ENCODE measurements around the gene RAB18. TPM values are rescaled to one million over a fixed set of nuclear protein-coding genes. Genes with fewer than 3 reads are reported as not detected.

The RAB18 gene
- total and polyA plus RNA-seq, 9 of the 15 experiments (the other 6 are each of a cell fraction or from before 2014, with no cell fraction given) = 10.5 to 46.3 (median 32.5) TPM

DNA sequence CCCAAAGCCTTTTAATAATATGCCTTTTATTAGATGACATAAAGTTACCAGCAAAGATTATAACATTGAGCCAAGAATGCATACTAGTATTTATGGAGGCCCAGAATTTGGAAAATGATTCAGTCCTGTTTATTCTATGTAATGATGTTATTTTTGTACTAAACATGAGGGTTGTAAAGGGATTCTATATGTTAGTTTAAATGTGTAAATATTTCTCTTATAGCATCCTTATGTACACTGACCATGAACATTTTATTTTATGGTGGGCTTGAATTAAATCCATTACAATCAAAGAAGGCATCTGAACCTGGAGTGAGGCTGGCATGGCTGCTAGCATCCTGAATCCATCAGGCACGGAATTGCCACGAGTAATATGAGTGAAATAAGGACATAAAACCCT, 80.2 kb downstream of the RAB18 start (continued):
- TF ChIP-seq CTCF (IDR thresholded peaks at IDR 0.05 in 2 of 3, conservative IDR thresholded peaks at IDR 0.05 in 1 of 3; ENCODE audit: insufficient read depth in 2 of 3, low read depth in 1 of 3, low read length in 3 of 3) (no peak), ZNF354B (CRISPR knock-in tag; IDR thresholded peaks at IDR 0.05) (no peak), NR2C1 (IDR thresholded peaks at IDR 0.05) (no peak), NR2C1 (tag; IDR thresholded peaks at IDR 0.05) (no peak), ZNF589 (CRISPR knock-in tag; IDR thresholded peaks at IDR 0.05; ENCODE audit: low read depth) (no peak), ZBTB26 (CRISPR knock-in tag; IDR thresholded peaks at IDR 0.05) (no peak), RBM14 (IDR thresholded peaks at IDR 0.05; ENCODE audit: borderline replicate concordance, insufficient read depth, low read depth, low read length) (no peak), ZNF764 (CRISPR knock-in tag; IDR thresholded peaks at IDR 0.05; ENCODE audit: low read depth) (no peak), HNRNPL (IDR thresholded peaks at IDR 0.05; ENCODE audit: low read depth, low read length) (no peak)
- TF ChIP-seq, protein P1, sequence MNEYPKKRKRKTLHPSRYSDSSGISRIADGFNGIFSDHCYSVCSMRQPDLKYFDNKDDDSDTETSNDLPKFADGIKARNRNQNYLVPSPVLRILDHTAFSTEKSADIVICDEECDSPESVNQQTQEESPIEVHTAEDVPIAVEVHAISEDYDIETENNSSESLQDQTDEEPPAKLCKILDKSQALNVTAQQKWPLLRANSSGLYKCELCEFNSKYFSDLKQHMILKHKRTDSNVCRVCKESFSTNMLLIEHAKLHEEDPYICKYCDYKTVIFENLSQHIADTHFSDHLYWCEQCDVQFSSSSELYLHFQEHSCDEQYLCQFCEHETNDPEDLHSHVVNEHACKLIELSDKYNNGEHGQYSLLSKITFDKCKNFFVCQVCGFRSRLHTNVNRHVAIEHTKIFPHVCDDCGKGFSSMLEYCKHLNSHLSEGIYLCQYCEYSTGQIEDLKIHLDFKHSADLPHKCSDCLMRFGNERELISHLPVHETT (CRISPR knock-in tag; conservative IDR thresholded peaks at IDR 0.05 in 1 of 2, IDR thresholded peaks at IDR 0.05 in 1 of 2) = no peak

Other genes with a start within 250 kb of the RAB18 start
- gene MKX, start 241.5 kb downstream of the RAB18 start, total RNA-seq (2014; rRNA removed) = not detected in 2 replicates
- gene MKX, start 241.5 kb downstream of the RAB18 start, total RNA-seq (2014; rRNA removed; fragmentation: Illumina TruSeq; extraction: Trizol) = not detected in 2 replicates
- gene MKX, start 241.5 kb downstream of the RAB18 start, total RNA-seq (2015; rRNA removed; fragmentation: Illumina TruSeq; extraction: Trizol) = not detected in 2 replicates
- 0.07 TPM in 1 of 2 replicates, not detected in the other for gene MKX, start 241.5 kb downstream of the RAB18 start, total RNA-seq (2021)
- not detected in 2 replicates for gene MKX, start 241.5 kb downstream of the RAB18 start, polyA plus RNA-seq (2011; rRNA removed)
- gene MKX, start 241.5 kb downstream of the RAB18 start, polyA plus RNA-seq (2014; fragmentation: Illumina TruSeq; extraction: Trizol) = not detected in 2 replicates
- gene MKX, start 241.5 kb downstream of the RAB18 start, polyA plus RNA-seq (2014; fragmentation: Nextera tagmentation; extraction: Ambion mirVana) = under 1 TPM in 1 of 2 experiments, not detected in 1; 0.07 TPM
- not detected in 2 replicates for gene MKX, start 241.5 kb downstream of the RAB18 start, polyA plus RNA-seq (2014; rRNA removed)

All from K562 (cell line).